H1 (cell line): ENCODE measurements around the gene IL2RA. TPM values are rescaled to one million over a fixed set of nuclear protein-coding genes. Genes with fewer than 3 reads are reported as not detected.

Experiments used
- CBX8 ChIP-seq: fragments of 300-800, 300-1000 bp; sonication (generic); IDR thresholded peaks from 2 replicates; pipeline ENCODE4 v1.7.1; 2016; ENCODE audit warnings: low read depth, low read length, borderline replicate concordance
- NANOG ChIP-seq: IDR thresholded peaks from 2 replicates; pipeline ENCODE4 v1.6.1; 2011; ENCODE audit warnings: low read length, low read depth, mild to moderate bottlenecking, inconsistent platforms; ENCODE audit not compliant: insufficient read depth, poor library complexity, severe bottlenecking
- polyA plus RNA-seq, 7 experiments: library from polyadenylated mRNA; depleted of rRNA in 3 of 7; stranded (reverse) in 5 of 7; unstranded in 2 of 7; fragments of >200 nt in 5 of 7; fragments of 200-250 nt in 2 of 7; gene quantifications; 1 replicate in 5 of 7; 2 replicates in 1 of 7; 4 replicates in 1 of 7; pipeline versions ENCODE4 v1.2.1 to v1.2.3, GENCODE V29; 2011 to 2013; ENCODE audit warnings: missing spikeins in 2 of 7, mixed read lengths in 2 of 7
- total RNA-seq: library from RNA; stranded (reverse); fragmentation: NEBNext Ultra II Directional; extraction: Animal tissue kit (Norgen Biotek cat#: 25700); gene quantifications from 2 replicates; pipeline ENCODE4 v1.2.1, GENCODE V29; 2021

The IL2RA gene
- total and polyA plus RNA-seq, 2 of the 8 experiments (the other 6 are each of a cell fraction or from before 2014, with no cell fraction given), result not detected

GRCh38 chr10:6030940-6031339 lies 31.2 kb downstream of the IL2RA start (continued):
- no peak for TF ChIP-seq NANOG
- TF ChIP-seq CBX8, result no peak
